Measurements from ENCODE around the gene POLD3.

POLD3 gene

DNA sequence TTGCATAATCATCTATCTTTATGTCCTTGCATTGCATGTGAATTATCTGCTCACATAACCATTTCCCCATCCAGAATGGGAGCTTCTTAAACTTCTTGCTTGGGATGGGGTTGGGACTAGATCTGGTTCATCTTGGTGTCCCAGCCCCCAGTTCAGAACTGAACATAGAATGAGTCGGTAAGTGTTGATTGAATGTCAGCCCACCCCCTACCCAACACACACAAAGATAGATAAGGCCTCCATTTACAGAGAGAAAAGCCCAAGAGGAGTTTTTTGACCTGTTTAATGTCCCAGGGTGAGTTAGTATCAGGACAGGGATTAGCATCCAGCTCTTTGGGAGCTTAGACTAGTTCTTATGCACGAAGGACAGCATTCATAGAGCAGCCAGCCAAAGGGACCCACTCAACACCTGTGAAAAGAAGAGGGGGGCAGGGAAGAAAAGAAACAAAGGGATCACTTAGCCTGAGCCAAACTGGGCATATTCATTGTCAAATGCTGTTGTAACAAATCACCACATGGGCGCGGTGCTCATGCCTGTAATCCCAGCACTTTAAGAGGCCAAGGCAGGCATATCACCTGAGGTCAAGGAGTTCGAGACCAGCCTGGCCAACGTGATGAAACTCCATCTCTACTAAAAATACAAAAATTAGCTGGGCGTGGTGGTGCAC is 81.4 kb downstream of the POLD3 start:
- Histone ChIP-seq H3K27ac (ENCODE audit: low read length) (peak overlapping the region; percentile 82), H3K9ac (ENCODE audit: low read length in 2 of 2) (peak overlapping the region in 1 of 2 donors; percentile 11), H3K4me3 (ENCODE audit: low read length in 2 of 2) (peak overlapping the region in 1 of 2 donors; percentile 35), H3K27me3 (ENCODE audit: control insufficient read depth in 1 of 2, insufficient read depth in 2 of 2, low read length in 2 of 2) (no peaks in the 10 kb centered on the region), H3K36me3 (ENCODE audit: control insufficient read depth in 2 of 2, insufficient read depth in 2 of 2, low read length in 2 of 2) (no peaks in the 10 kb centered on the region), H3K4me1 (ENCODE audit: control insufficient read depth, insufficient read depth, low read length) (peaks cover 25% of the 10 kb centered on the region), H3K9me3 (ENCODE audit: control insufficient read depth in 2 of 2, low read length in 2 of 2) (no peaks in the 10 kb centered on the region)

DNA sequence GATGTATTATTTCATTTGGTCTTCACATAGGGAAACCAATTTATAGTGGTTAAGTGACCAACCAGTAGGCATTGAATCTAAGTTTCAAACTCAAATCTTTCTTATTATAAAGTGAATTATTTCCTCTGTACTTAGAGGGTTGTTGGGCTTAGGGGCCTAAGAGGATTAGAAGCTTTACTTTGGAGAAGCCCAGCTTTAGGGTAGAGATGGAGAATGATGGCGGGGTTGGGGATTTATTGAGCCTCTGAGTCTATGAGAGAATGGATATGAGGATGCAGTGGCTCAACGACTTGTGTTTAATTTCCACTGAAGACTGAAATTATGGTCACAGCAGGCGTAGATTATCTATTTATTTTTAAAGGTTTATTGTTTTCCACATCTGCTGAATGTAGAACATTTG is 83.4 kb downstream of the POLD3 start:
- Histone ChIP-seq H3K9ac (ENCODE audit: low read length in 2 of 2) (no peak overlapping the region), H3K27ac (ENCODE audit: low read length) (no peak overlapping the region), H3K4me3 (ENCODE audit: low read length in 2 of 2) (no peak overlapping the region)

DNA sequence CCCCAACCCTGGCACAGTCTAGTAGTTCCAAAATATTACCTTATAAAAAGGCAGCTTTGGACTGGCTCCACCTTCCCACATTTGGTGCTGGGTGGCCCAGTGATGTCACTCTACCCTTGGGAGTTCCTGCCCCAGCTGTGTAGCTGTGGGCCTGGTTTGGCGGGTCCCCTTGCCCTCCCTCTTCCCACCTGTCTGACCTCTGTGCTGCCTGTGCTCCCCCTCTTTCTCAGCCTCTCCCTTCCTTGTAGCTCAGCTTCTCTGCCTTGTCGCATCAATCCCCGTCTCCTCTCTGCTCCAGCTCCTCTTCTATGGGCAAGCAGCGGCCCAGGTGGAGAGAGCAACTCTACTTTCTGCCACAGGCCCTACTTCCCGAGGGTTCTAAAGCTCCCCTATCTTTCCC is 84.2 kb downstream of the POLD3 start:
- H3K36me3 ChIP-seq (ENCODE audit: control insufficient read depth in 2 of 2, insufficient read depth in 2 of 2, low read length in 2 of 2), result no peaks in the 10 kb centered on the region
- peak overlapping the region; percentile 1 for H3K27ac ChIP-seq (ENCODE audit: low read length)
- H3K4me1 ChIP-seq (ENCODE audit: control insufficient read depth, insufficient read depth, low read length), result peaks cover 44% of the 10 kb centered on the region

More for the DNA sequence above, 83.4 kb downstream of the POLD3 start:
- H3K4me1 ChIP-seq (ENCODE audit: control insufficient read depth, insufficient read depth, low read length), result peaks cover 36% of the 10 kb centered on the region
- no peaks in the 10 kb centered on the region for H3K9me3 ChIP-seq (ENCODE audit: control insufficient read depth in 2 of 2, low read length in 2 of 2)
- H3K36me3 ChIP-seq (ENCODE audit: control insufficient read depth in 2 of 2, insufficient read depth in 2 of 2, low read length in 2 of 2), result no peaks in the 10 kb centered on the region
- H3K27me3 ChIP-seq (ENCODE audit: control insufficient read depth in 1 of 2, insufficient read depth in 2 of 2, low read length in 2 of 2), result no peaks in the 10 kb centered on the region

DNA sequence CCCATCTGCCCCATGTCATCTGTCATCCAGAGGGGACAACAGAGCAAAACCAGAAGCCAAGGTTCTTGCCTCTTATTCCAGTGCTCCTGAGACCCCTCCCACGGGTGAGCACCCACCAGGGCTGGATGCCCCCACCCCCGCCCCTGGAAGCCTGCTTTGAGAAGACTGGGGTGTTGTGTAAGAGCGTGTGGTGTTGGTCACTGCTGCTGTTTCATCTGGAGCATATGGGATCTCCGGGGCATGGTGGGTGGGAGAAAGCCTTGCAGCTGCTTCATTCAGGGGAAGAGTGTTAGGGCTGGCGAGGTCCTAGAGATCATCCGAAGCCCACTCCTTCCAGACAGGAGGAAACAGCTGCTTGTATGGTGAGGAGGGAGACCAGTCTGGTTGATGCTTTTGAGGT is 84.7 kb downstream of the POLD3 start:
- Histone ChIP-seq H3K27me3 (ENCODE audit: control insufficient read depth in 1 of 2, insufficient read depth in 2 of 2, low read length in 2 of 2) (no peaks in the 10 kb centered on the region), H3K4me3 (ENCODE audit: low read length in 2 of 2) (no peak overlapping the region), H3K36me3 (ENCODE audit: control insufficient read depth in 2 of 2, insufficient read depth in 2 of 2, low read length in 2 of 2) (no peaks in the 10 kb centered on the region), H3K9me3 (ENCODE audit: control insufficient read depth in 2 of 2, low read length in 2 of 2) (no peaks in the 10 kb centered on the region), H3K4me1 (ENCODE audit: control insufficient read depth, insufficient read depth, low read length) (peaks cover 49% of the 10 kb centered on the region), H3K9ac (ENCODE audit: low read length in 2 of 2) (no peak overlapping the region), H3K27ac (ENCODE audit: low read length) (peak overlapping the region; percentile 1)

More for the DNA sequence above, 84.2 kb downstream of the POLD3 start:
- H3K4me3 ChIP-seq (ENCODE audit: low read length in 2 of 2), result no peak overlapping the region
- H3K9ac ChIP-seq (ENCODE audit: low read length in 2 of 2), result no peak overlapping the region
- no peaks in the 10 kb centered on the region for H3K9me3 ChIP-seq (ENCODE audit: control insufficient read depth in 2 of 2, low read length in 2 of 2)
- no peaks in the 10 kb centered on the region for H3K27me3 ChIP-seq (ENCODE audit: control insufficient read depth in 1 of 2, insufficient read depth in 2 of 2, low read length in 2 of 2)

DNA sequence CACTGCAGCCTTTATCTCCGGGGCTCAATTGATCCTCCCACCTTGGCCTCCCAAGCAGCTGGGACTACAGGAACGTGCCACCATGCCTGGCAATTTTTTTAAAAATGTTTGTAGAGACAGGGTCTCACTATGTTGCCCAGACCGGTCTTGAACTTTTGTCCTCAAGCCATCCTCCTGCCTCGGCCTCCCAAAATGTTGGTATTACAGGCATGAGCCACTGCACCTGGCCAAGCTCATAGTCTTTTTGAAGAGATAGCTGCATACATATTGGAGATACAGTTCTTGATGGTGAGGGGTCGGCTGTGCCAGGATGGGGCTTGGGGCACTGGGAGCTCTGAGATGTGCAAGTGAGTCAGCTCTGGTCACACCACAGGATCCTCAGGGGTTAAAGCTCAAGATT is 85.7 kb downstream of the POLD3 start:
- Histone ChIP-seq H3K9ac (ENCODE audit: low read length in 2 of 2) (no peak overlapping the region), H3K4me1 (ENCODE audit: control insufficient read depth, insufficient read depth, low read length) (peaks cover 49% of the 10 kb centered on the region), H3K4me3 (ENCODE audit: low read length in 2 of 2) (no peak overlapping the region), H3K9me3 (ENCODE audit: control insufficient read depth in 2 of 2, low read length in 2 of 2) (no peaks in the 10 kb centered on the region), H3K36me3 (ENCODE audit: control insufficient read depth in 2 of 2, insufficient read depth in 2 of 2, low read length in 2 of 2) (no peaks in the 10 kb centered on the region), H3K27ac (ENCODE audit: low read length) (no peak overlapping the region), H3K27me3 (ENCODE audit: control insufficient read depth in 1 of 2, insufficient read depth in 2 of 2, low read length in 2 of 2) (no peaks in the 10 kb centered on the region)

- Histone ChIP-seq H3K4me3 (ENCODE audit: low read length in 2 of 2) (no peak overlapping the region), H3K4me1 (ENCODE audit: control insufficient read depth, insufficient read depth, low read length) (peaks cover 46% of the 10 kb centered on the region), H3K36me3 (ENCODE audit: control insufficient read depth in 2 of 2, insufficient read depth in 2 of 2, low read length in 2 of 2) (no peaks in the 10 kb centered on the region), H3K9ac (ENCODE audit: low read length in 2 of 2) (no peak overlapping the region), H3K27ac (ENCODE audit: low read length) (no peak overlapping the region), H3K9me3 (ENCODE audit: control insufficient read depth in 2 of 2, low read length in 2 of 2) (no peaks in the 10 kb centered on the region), H3K27me3 (ENCODE audit: control insufficient read depth in 1 of 2, insufficient read depth in 2 of 2, low read length in 2 of 2) (no peaks in the 10 kb centered on the region)
Observed at GRCh38 chr11:74678591-74679512, 86.5 kb downstream of the POLD3 start.

GRCh38 chr11:74679513-74679865 is 87.1 kb downstream of the POLD3 start:
- Histone ChIP-seq H3K36me3 (ENCODE audit: control insufficient read depth in 2 of 2, insufficient read depth in 2 of 2, low read length in 2 of 2) (no peaks in the 10 kb centered on the region), H3K9ac (ENCODE audit: low read length in 2 of 2) (no peak overlapping the region), H3K4me3 (ENCODE audit: low read length in 2 of 2) (no peak overlapping the region), H3K27ac (ENCODE audit: low read length) (no peak overlapping the region), H3K9me3 (ENCODE audit: control insufficient read depth in 2 of 2, low read length in 2 of 2) (no peaks in the 10 kb centered on the region), H3K4me1 (ENCODE audit: control insufficient read depth, insufficient read depth, low read length) (peaks cover 49% of the 10 kb centered on the region), H3K27me3 (ENCODE audit: control insufficient read depth in 1 of 2, insufficient read depth in 2 of 2, low read length in 2 of 2) (no peaks in the 10 kb centered on the region)

GRCh38 chr11:74680035-74680671 is 87.8 kb downstream of the POLD3 start:
- Histone ChIP-seq H3K27ac (ENCODE audit: low read length) (no peak overlapping the region), H3K9ac (ENCODE audit: low read length in 2 of 2) (no peak overlapping the region), H3K36me3 (ENCODE audit: control insufficient read depth in 2 of 2, insufficient read depth in 2 of 2, low read length in 2 of 2) (no peaks in the 10 kb centered on the region), H3K9me3 (ENCODE audit: control insufficient read depth in 2 of 2, low read length in 2 of 2) (no peaks in the 10 kb centered on the region), H3K27me3 (ENCODE audit: control insufficient read depth in 1 of 2, insufficient read depth in 2 of 2, low read length in 2 of 2) (no peaks in the 10 kb centered on the region), H3K4me3 (ENCODE audit: low read length in 2 of 2) (no peak overlapping the region), H3K4me1 (ENCODE audit: control insufficient read depth, insufficient read depth, low read length) (peaks cover 50% of the 10 kb centered on the region)

GRCh38 chr11:74680703-74681531 is 88.5 kb downstream of the POLD3 start:
- Histone ChIP-seq H3K27ac (ENCODE audit: low read length) (peak overlapping the region; percentile 37), H3K4me1 (ENCODE audit: control insufficient read depth, insufficient read depth, low read length) (peaks cover 50% of the 10 kb centered on the region)

More at GRCh38 chr11:74680703-74681531, 88.5 kb downstream of the POLD3 start:
- H3K27me3 ChIP-seq (ENCODE audit: control insufficient read depth in 1 of 2, insufficient read depth in 2 of 2, low read length in 2 of 2), result no peaks in the 10 kb centered on the region
- H3K9me3 ChIP-seq (ENCODE audit: control insufficient read depth in 2 of 2, low read length in 2 of 2), result peaks cover 0 to 1% of the 10 kb centered on the region in 2 donors
- no peaks in the 10 kb centered on the region for H3K36me3 ChIP-seq (ENCODE audit: control insufficient read depth in 2 of 2, insufficient read depth in 2 of 2, low read length in 2 of 2)
- H3K4me3 ChIP-seq (ENCODE audit: low read length in 2 of 2), result no peak overlapping the region
- no peak overlapping the region for H3K9ac ChIP-seq (ENCODE audit: low read length in 2 of 2)

All from stomach smooth muscle (tissue), 2 donors.